HepG2 (cell line): ENCODE measurements around the gene FGFR3. TPM values are rescaled to one million over a fixed set of nuclear protein-coding genes. Genes with fewer than 3 reads are reported as not detected.

Experiments used
- ARNT2 ChIP-seq: sonication (generic); formaldehyde crosslinking; IDR thresholded peaks from 2 replicates; pipeline ENCODE4 v1.8.0; 2022; ENCODE audit warnings: mild to moderate bottlenecking, low read depth, missing genetic modification reagents, moderate library complexity
- BRF2 ChIP-seq: sonication (generic); formaldehyde crosslinking; IDR thresholded peaks from 2 replicates; pipeline ENCODE4 v1.8.1; 2022; ENCODE audit warnings: mild to moderate bottlenecking, missing genetic modification reagents
- CBX1 ChIP-seq: IDR thresholded peaks from one replicate; pipeline ENCODE4 v1.6.1; 2016; ENCODE audit warnings: antibody characterized with exemption, low read depth
- DR1 ChIP-seq: sonication (generic); formaldehyde crosslinking; IDR thresholded peaks from 2 replicates; pipeline ENCODE4 v1.8.0; 2021; ENCODE audit warnings: mild to moderate bottlenecking, missing genetic modification reagents, inconsistent platforms
- E2F2 ChIP-seq: sonication (generic); formaldehyde crosslinking; IDR thresholded peaks from 2 replicates; pipeline ENCODE4 v1.4.0; 2020; ENCODE audit warnings: missing genetic modification reagents, borderline replicate concordance
- GFI1 ChIP-seq: sonication (generic); formaldehyde crosslinking; IDR thresholded peaks from 2 replicates; pipeline ENCODE4 v1.5.0; 2020; ENCODE audit warnings: missing genetic modification reagents, mild to moderate bottlenecking, borderline replicate concordance
- IRX3 ChIP-seq: sonication (generic); formaldehyde crosslinking; IDR thresholded peaks from 2 replicates; pipeline ENCODE4 v1.8.1; 2023; ENCODE audit warnings: mild to moderate bottlenecking, low read depth, missing genetic modification reagents, borderline replicate concordance
- JARID2 ChIP-seq: sonication (generic); formaldehyde crosslinking; IDR thresholded peaks from 2 replicates; pipeline ENCODE4 v1.8.1; 2023; ENCODE audit warnings: missing genetic modification reagents, inconsistent platforms; ENCODE audit not compliant: insufficient replicate concordance
- NFATC3 ChIP-seq: sonication (generic); formaldehyde crosslinking; IDR thresholded peaks from 2 replicates; pipeline ENCODE4 v1.5.1; 2020; ENCODE audit warnings: mild to moderate bottlenecking, missing genetic modification reagents
- NFKBIZ ChIP-seq: IDR thresholded peaks from 2 replicates; pipeline ENCODE4 v1.6.1; 2018; ENCODE audit warnings: missing genetic modification reagents, missing compliant biosample characterization
- NPAS2 ChIP-seq: sonication (generic); formaldehyde crosslinking; IDR thresholded peaks from 2 replicates; pipeline ENCODE4 v1.8.0; 2022; ENCODE audit warnings: mild to moderate bottlenecking, missing genetic modification reagents, borderline replicate concordance
- PRDM15 ChIP-seq: sonication (generic); formaldehyde crosslinking; IDR thresholded peaks from 2 replicates; pipeline ENCODE4 v1.4.0; 2020; ENCODE audit warnings: missing genetic modification reagents
- SIN3A ChIP-seq: IDR thresholded peaks from 2 replicates; pipeline ENCODE4 v1.6.1; 2011; ENCODE audit warnings: low read depth, mild to moderate bottlenecking, control low read depth, low read length, borderline replicate concordance
- TCF12 ChIP-seq, 2 experiments: fragments of 450-650 bp in 1 of 2; sonication (generic) in 1 of 2; formaldehyde crosslinking in 1 of 2; IDR thresholded peaks; 2 replicates each; pipeline versions ENCODE4 v1.6.1 to v1.8.0; 2017 to 2022; ENCODE audit warnings: antibody characterized with exemption in 1 of 2, mild to moderate bottlenecking in 1 of 2, missing genetic modification reagents in 1 of 2, moderate library complexity in 1 of 2
- ZNF10 ChIP-seq: sonication (generic); formaldehyde crosslinking; IDR thresholded peaks from 2 replicates; pipeline ENCODE4 v1.4.0; 2020; ENCODE audit warnings: mild to moderate bottlenecking, low read depth, missing genetic modification reagents, borderline replicate concordance
- ZNF260 ChIP-seq: sonication (generic); formaldehyde crosslinking; IDR thresholded peaks from 2 replicates; pipeline ENCODE4 v1.4.0; 2020; ENCODE audit warnings: missing genetic modification reagents, low read depth, mild to moderate bottlenecking, borderline replicate concordance
- ZNF282 ChIP-seq: fragments of 450-650 bp; IDR thresholded peaks from 2 replicates; pipeline ENCODE4 v1.6.1; 2018; ENCODE audit not compliant: partially characterized antibody
- ZNF44 ChIP-seq: sonication (generic); formaldehyde crosslinking; IDR thresholded peaks from 2 replicates; pipeline ENCODE4 v1.5.1; 2020; ENCODE audit warnings: mild to moderate bottlenecking, missing genetic modification reagents
- ZNF543 ChIP-seq: sonication (generic); formaldehyde crosslinking; IDR thresholded peaks from 2 replicates; pipeline ENCODE4 v1.4.0; 2020; ENCODE audit warnings: mild to moderate bottlenecking, missing genetic modification reagents
- ZNF773 ChIP-seq: sonication (generic); formaldehyde crosslinking; IDR thresholded peaks from 2 replicates; pipeline ENCODE4 v1.4.0; 2020; ENCODE audit warnings: missing genetic modification reagents, borderline replicate concordance
- ZNF839 ChIP-seq: sonication (generic); formaldehyde crosslinking; IDR thresholded peaks from 2 replicates; pipeline ENCODE4 v1.4.0; 2020; ENCODE audit warnings: missing genetic modification reagents, mild to moderate bottlenecking, borderline replicate concordance
- polyA plus RNA-seq, 8 experiments: library from polyadenylated mRNA; depleted of rRNA in 3 of 8; stranded (reverse) in 7 of 8; unstranded in 1 of 8; fragments of >200 nt; fragmentation: Illumina TruSeq in 4 of 8; extraction: Trizol in 4 of 8; gene quantifications; 2 replicates each; pipeline versions ENCODE4 v1.2.1 to v1.2.3, GENCODE V29; 2011 to 2016; ENCODE audit warnings: low read depth in 4 of 8, missing spikeins in 1 of 8, mixed read lengths in 1 of 8; ENCODE audit not compliant: insufficient read depth in 1 of 8
- total RNA-seq, 5 experiments: library from RNA; depleted of rRNA; stranded (reverse); fragments of >200 nt; fragmentation: Illumina TruSeq; extraction: Trizol; gene quantifications; 2 replicates each; pipeline ENCODE4 v1.2.3, GENCODE V29; 2016; ENCODE audit warnings: low read depth in 1 of 5

FGFR3 gene
- total and polyA plus RNA-seq, 2 of the 13 experiments (the other 11 are each of a cell fraction or from before 2014, with no cell fraction given) = 103 to 109 TPM

GRCh38 chr4:1746919-1747602, 46.0 kb upstream of the FGFR3 start (continued):
- TF ChIP-seq PRDM15 (0 out of 2 replicates have a peak, but pooled peaks have one; percentile 47), NFKBIZ (0 out of 2 replicates have a peak, but pooled peaks have one; percentile 33), IRX3 (CRISPR knock-in tag) (no peak), CBX1 (peak; percentile 28), NFATC3 (no peak), TCF12 (IDR thresholded peaks at IDR 0.05) (no peak), TCF12 (CRISPR knock-in tag; IDR thresholded peaks at IDR 0.05) (0 out of 2 replicates have a peak, but pooled peaks have one; percentile 35), ZNF282 (no peak), ZNF260 (no peak), GFI1 (peak; percentile 70; the same call in 1 of the 2 replicates), ARNT2 (CRISPR knock-in tag) (no peak), SIN3A (no peak), DR1 (CRISPR knock-in tag) (peak; percentile 61; the same call in 1 of the 2 replicates), ZNF10 (CRISPR knock-in tag) (no peak), BRF2 (peak; percentile 51; the same call in 1 of the 2 replicates), ZNF543 (CRISPR knock-in tag) (peak; percentile 78), JARID2 (no peak), ZNF44 (CRISPR knock-in tag) (no peak), ZNF773 (no peak; the same call in 1 of the 2 replicates), E2F2 (CRISPR knock-in tag) (0 out of 2 replicates have a peak, but pooled peaks have one; percentile 27), NPAS2 (CRISPR knock-in tag) (no peak), ZNF839 (no peak)
